Calu3 (cell line): ENCODE measurements around the gene LRMDA. TPM values are rescaled to one million over a fixed set of nuclear protein-coding genes. Genes with fewer than 3 reads are reported as not detected.

Experiments used
- BruUV-seq: library from RNA; stranded (reverse); fragments of 400-500 nt; replicated peaks from 2 replicates; lab custom pipeline; 2021; lab: Mats Ljungman, UMichigan
- CTCF ChIA-PET: fragments of 300-600 bp; sonication (Branson Sonifier 250); formaldehyde crosslinking; loops from one replicate; lab custom pipeline; 2022; ENCODE audit warnings: antibody characterized with exemption; lab: Charles Lee
- DNase-seq: peaks from one replicate; pipeline ENCODE4 v3.0.0; 2022
- H3K27ac Mint-ChIP-seq: one replicate; pipeline ENCODE4 v1.8.0; 2022; ENCODE audit warnings: mixed read lengths; ENCODE audit not compliant: unreplicated experiment
- H3K27me3 Mint-ChIP-seq: one replicate; pipeline ENCODE4 v1.8.0; 2022; ENCODE audit warnings: mixed read lengths; ENCODE audit not compliant: unreplicated experiment
- H3K36me3 Mint-ChIP-seq: one replicate; pipeline ENCODE4 v1.8.0; 2022; ENCODE audit warnings: mild to moderate bottlenecking, moderate library complexity, mixed read lengths; ENCODE audit not compliant: insufficient read depth, unreplicated experiment
- H3K4me1 Mint-ChIP-seq: one replicate; pipeline ENCODE4 v1.8.0; 2022; ENCODE audit warnings: mild to moderate bottlenecking, low read depth, mixed read lengths; ENCODE audit not compliant: unreplicated experiment
- H3K4me3 Mint-ChIP-seq: one replicate; pipeline ENCODE4 v1.8.0; 2022; ENCODE audit warnings: mild to moderate bottlenecking, low read depth, moderate library complexity, mixed read lengths; ENCODE audit not compliant: unreplicated experiment
- H3K9me3 Mint-ChIP-seq: one replicate; pipeline ENCODE4 v1.8.0; 2022; ENCODE audit warnings: low read depth, mixed read lengths; ENCODE audit not compliant: unreplicated experiment
- intact Hi-C: fragments of 100-400 bp; cut with micrococcal nuclease; formaldehyde crosslinking; loops from one replicate; pipeline ENCODE4 v1.10.0; 2022; ENCODE audit not compliant: unreplicated experiment
- total RNA-seq: library from RNA; stranded (reverse); gene quantifications from 2 replicates; pipeline ENCODE4 v1.2.3, GENCODE V29; 2022
- TF ChIP-seq, protein P1 (sequence below): fragments of 200-600 bp; IDR thresholded peaks from one replicate; pipeline ENCODE4 v1.8.0; 2022; ENCODE audit warnings: antibody characterized with exemption; ENCODE audit not compliant: unreplicated experiment

The LRMDA gene
- total RNA-seq, 1 experiment from 2014 or later, result 7.6 TPM

DNA sequence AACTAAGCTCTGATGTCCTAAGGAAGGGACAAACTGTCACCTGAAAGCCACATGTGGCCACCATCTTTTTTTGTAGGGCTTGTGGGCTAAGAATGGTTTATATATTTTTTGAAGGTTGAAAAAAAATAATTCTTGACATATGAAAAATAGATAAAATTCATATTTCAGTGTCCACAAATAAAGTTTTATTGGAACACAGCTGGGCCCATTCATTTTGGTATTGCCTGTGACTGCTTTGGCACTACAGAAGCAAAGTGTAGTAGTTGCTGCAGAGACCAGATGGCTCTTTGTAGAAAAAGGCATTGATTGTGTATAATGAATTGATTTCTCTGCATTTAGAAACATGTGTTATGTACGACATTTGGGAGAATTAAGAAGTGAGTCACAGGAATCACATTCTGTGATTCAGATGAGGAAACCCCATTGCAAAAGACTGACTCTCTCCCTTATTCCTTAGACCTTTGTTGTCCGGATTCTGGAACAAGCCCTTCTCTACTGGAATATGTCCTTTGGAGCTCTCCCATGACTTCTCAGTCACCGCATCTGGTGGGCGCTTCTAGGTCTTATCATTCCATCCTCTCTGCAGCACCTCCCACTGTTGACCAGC is 438.7 kb downstream of the LRMDA start:
- TF ChIP-seq, protein P1, sequence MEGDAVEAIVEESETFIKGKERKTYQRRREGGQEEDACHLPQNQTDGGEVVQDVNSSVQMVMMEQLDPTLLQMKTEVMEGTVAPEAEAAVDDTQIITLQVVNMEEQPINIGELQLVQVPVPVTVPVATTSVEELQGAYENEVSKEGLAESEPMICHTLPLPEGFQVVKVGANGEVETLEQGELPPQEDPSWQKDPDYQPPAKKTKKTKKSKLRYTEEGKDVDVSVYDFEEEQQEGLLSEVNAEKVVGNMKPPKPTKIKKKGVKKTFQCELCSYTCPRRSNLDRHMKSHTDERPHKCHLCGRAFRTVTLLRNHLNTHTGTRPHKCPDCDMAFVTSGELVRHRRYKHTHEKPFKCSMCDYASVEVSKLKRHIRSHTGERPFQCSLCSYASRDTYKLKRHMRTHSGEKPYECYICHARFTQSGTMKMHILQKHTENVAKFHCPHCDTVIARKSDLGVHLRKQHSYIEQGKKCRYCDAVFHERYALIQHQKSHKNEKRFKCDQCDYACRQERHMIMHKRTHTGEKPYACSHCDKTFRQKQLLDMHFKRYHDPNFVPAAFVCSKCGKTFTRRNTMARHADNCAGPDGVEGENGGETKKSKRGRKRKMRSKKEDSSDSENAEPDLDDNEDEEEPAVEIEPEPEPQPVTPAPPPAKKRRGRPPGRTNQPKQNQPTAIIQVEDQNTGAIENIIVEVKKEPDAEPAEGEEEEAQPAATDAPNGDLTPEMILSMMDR, result no peak

DNA sequence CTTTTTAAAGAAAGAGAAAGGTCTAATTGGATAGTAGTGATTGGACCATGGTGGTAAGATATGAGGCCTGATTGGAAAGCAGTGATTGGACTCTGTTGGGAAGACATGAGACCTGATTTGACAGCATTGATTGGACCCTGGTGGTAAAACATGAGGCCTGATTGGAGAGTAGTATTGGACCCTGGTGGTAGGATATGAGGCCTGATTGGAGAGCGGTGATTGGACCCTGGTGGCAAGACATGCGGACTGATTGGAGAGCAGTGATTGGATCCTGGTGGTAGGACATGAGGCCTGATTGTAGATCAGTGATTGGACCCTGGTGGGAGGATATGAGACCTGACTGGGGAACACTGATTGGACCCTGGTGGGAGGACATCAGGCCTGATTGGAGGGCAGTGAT is 444.3 kb downstream of the LRMDA start:
- Mint-ChIP-seq H3K9me3 (no peaks in the 10 kb centered on the region), H3K4me1 (no peaks in the 10 kb centered on the region), H3K36me3 (no peaks in the 10 kb centered on the region), H3K4me3 (no peak overlapping the region), H3K27ac (no peak overlapping the region), H3K27me3 (peaks cover 35% of the 10 kb centered on the region)
- BruUV-seq, result no TSS peak
- intact Hi-C loops, result no loop called here
- CTCF ChIA-PET, result interaction anchor here (0.8 kb wide), 1 partner anchor 324 kb away, joined by 3 read pairs; no protein-coding TSS in a partner anchor
- DNase-seq, result no peak
- TF ChIP-seq, protein P1, result no peak

More for the DNA sequence above, 438.7 kb downstream of the LRMDA start:
- no peaks in the 10 kb centered on the region for H3K9me3 Mint-ChIP-seq
- H3K4me1 Mint-ChIP-seq, result no peaks in the 10 kb centered on the region
- H3K27me3 Mint-ChIP-seq, result peaks cover 39% of the 10 kb centered on the region
- BruUV-seq, result no TSS peak
- no peak for DNase-seq
- intact Hi-C loops, result no loop called here
- no peaks in the 10 kb centered on the region for H3K36me3 Mint-ChIP-seq
- CTCF ChIA-PET, result no interaction called here
- H3K4me3 Mint-ChIP-seq, result no peak overlapping the region
- H3K27ac Mint-ChIP-seq, result no peak overlapping the region

DNA sequence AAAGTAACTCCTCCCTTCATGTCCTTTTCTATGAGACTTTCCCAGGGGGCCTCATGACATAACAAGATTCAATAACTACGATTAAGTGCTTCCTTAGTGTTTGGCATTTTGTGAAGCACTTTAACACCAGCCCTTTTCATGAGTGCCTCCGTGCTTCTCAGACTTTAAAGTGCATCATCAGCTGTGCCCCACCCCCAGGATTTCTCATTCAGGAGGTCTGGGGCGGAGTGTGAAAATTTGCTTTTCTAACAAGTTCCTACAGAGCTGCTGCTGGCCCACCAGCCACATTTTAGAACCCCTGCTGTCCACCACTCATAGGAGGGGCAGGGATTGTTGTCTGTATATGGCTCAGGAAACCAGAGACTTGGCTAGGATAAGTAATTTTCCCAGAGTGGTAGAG is 445.3 kb downstream of the LRMDA start:
- H3K36me3 Mint-ChIP-seq, result no peaks in the 10 kb centered on the region
- H3K4me3 Mint-ChIP-seq, result no peak overlapping the region
- no peaks in the 10 kb centered on the region for H3K9me3 Mint-ChIP-seq
- intact Hi-C loops, result no loop called here
- no peak overlapping the region for H3K27ac Mint-ChIP-seq
- H3K4me1 Mint-ChIP-seq, result no peaks in the 10 kb centered on the region
- no TSS peak for BruUV-seq
- CTCF ChIA-PET, result interaction anchor here (1.1 kb wide), 1 partner anchor 11 kb away, joined by 3 read pairs; no protein-coding TSS in a partner anchor
- DNase-seq, result no peak
- peaks cover 26% of the 10 kb centered on the region for H3K27me3 Mint-ChIP-seq
- TF ChIP-seq, protein P1, result no peak

DNA sequence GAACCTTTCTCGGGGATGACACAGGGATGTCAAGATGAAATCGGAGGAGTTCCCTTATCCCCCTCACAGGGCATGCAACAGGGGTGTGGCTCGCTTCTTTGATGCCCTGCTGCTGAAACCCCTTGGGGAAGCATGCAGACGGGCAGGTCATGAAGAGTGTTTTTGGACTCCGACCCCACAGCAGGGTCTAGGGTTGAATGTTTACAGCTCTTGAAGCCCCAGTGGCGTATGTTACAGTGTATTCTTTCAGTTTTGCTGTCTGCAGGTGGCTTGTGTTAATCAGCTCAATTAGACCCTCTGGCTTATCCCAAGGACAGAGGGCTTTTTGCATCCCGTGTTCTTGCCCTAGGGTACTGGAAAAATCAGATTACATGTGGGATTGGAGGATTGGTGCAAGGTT is 446.5 kb downstream of the LRMDA start:
- Mint-ChIP-seq H3K36me3 (no peaks in the 10 kb centered on the region), H3K4me1 (no peaks in the 10 kb centered on the region), H3K27me3 (peaks cover 26% of the 10 kb centered on the region), H3K4me3 (no peak overlapping the region), H3K27ac (no peak overlapping the region), H3K9me3 (no peaks in the 10 kb centered on the region)
- BruUV-seq, result no TSS peak
- CTCF ChIA-PET, result no interaction called here
- intact Hi-C loops, result no loop called here
- TF ChIP-seq, protein P1, result no peak
- DNase-seq, result no peak
